HL-60 (cell line): ENCODE results near the gene SLC7A1.

Experiments used
- DNase-seq, 2 experiments: peaks; one replicate each; pipeline ENCODE4 v3.0.0-alpha.2; 2010 to 2020; ENCODE audit warnings: low read depth in 1 of 2, low spot score in 1 of 2
- H3K27ac ChIP-seq: fragments of 250-450 bp; sonication (Bioruptor Pico); replicated peaks from 2 replicates; pipeline ENCODE4 v1.5.1; 2020; ENCODE audit warnings: mild to moderate bottlenecking, moderate library complexity
- H3K27me3 ChIP-seq: fragments of 250-450 bp; sonication (Bioruptor Pico); 2 replicates; pipeline ENCODE4 v1.5.1; 2021; ENCODE audit warnings: mild to moderate bottlenecking, moderate library complexity; ENCODE audit not compliant: insufficient read depth, poor library complexity, severe bottlenecking
- H3K4me3 ChIP-seq: replicated peaks from 2 replicates; pipeline ENCODE4 v1.5.1; 2011; ENCODE audit warnings: mild to moderate bottlenecking, control low read depth, low read length; ENCODE audit not compliant: insufficient read depth
- GABPA ChIP-seq: IDR thresholded peaks from 2 replicates; pipeline ENCODE4 v1.6.1; 2012; ENCODE audit warnings: low read depth
- POLR2AphosphoS5 ChIP-seq: IDR thresholded peaks from 2 replicates; pipeline ENCODE4 v1.6.1; 2012; ENCODE audit warnings: low read depth
- REST ChIP-seq: IDR thresholded peaks from 2 replicates; pipeline ENCODE4 v1.6.1; 2012; ENCODE audit warnings: low read depth; ENCODE audit not compliant: insufficient replicate concordance
- SPI1 ChIP-seq: IDR thresholded peaks from 2 replicates; pipeline ENCODE4 v1.6.1; 2012; ENCODE audit warnings: low read depth, mild to moderate bottlenecking, borderline replicate concordance
- TF ChIP-seq, protein P1 (sequence below): IDR thresholded peaks from one replicate; pipeline ENCODE4 v1.5.1; 2011; ENCODE audit warnings: low read length, control low read depth, inconsistent platforms; ENCODE audit not compliant: insufficient read depth

SLC7A1 gene

GRCh38 chr13:29583073-29583785 lies 12.3 kb downstream of the SLC7A1 start:
- no peak for DNase-seq
- no peak overlapping the region for H3K27ac ChIP-seq
- TF ChIP-seq GABPA (no peak), REST (no peak), SPI1 (no peak), POLR2AphosphoS5 (no peak)
- TF ChIP-seq, protein P1, sequence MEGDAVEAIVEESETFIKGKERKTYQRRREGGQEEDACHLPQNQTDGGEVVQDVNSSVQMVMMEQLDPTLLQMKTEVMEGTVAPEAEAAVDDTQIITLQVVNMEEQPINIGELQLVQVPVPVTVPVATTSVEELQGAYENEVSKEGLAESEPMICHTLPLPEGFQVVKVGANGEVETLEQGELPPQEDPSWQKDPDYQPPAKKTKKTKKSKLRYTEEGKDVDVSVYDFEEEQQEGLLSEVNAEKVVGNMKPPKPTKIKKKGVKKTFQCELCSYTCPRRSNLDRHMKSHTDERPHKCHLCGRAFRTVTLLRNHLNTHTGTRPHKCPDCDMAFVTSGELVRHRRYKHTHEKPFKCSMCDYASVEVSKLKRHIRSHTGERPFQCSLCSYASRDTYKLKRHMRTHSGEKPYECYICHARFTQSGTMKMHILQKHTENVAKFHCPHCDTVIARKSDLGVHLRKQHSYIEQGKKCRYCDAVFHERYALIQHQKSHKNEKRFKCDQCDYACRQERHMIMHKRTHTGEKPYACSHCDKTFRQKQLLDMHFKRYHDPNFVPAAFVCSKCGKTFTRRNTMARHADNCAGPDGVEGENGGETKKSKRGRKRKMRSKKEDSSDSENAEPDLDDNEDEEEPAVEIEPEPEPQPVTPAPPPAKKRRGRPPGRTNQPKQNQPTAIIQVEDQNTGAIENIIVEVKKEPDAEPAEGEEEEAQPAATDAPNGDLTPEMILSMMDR = no peak
- H3K27me3 ChIP-seq = no peaks in the 10 kb centered on the region
- H3K4me3 ChIP-seq = no peak overlapping the region

GRCh38 chr13:29582171-29582570 lies 13.3 kb downstream of the SLC7A1 start:
- Histone ChIP-seq H3K4me3 (no peak overlapping the region), H3K27me3 (no peaks in the 10 kb centered on the region), H3K27ac (no peak overlapping the region)
- no peak for DNase-seq
- no peak for TF ChIP-seq REST
- TF ChIP-seq SPI1 = no peak
- TF ChIP-seq, protein P1 = no peak
- TF ChIP-seq POLR2AphosphoS5 = no peak
- no peak for TF ChIP-seq GABPA

GRCh38 chr13:29581666-29582065 lies 13.8 kb downstream of the SLC7A1 start:
- no peak overlapping the region for H3K27ac ChIP-seq
- no peak overlapping the region for H3K4me3 ChIP-seq
- TF ChIP-seq, protein P1 = no peak
- no peaks in the 10 kb centered on the region for H3K27me3 ChIP-seq
- no peak for DNase-seq

GRCh38 chr13:29579094-29579493 lies 16.4 kb downstream of the SLC7A1 start:
- H3K4me3 ChIP-seq = no peak overlapping the region
- no peaks in the 10 kb centered on the region for H3K27me3 ChIP-seq
- no peak overlapping the region for H3K27ac ChIP-seq
- TF ChIP-seq, protein P1 = no peak
- TF ChIP-seq POLR2AphosphoS5 = no peak
- no peak for DNase-seq
